HepG2 (cell line): Measurements from ENCODE around the gene TFEB. TPM values are rescaled to one million over a fixed set of nuclear protein-coding genes. Genes with fewer than 3 reads are reported as not detected.

Experiments used
- CBX1 ChIP-seq: IDR thresholded peaks from one replicate; pipeline ENCODE4 v1.6.1; 2016; ENCODE audit warnings: antibody characterized with exemption, low read depth
- FOXP1 ChIP-seq, 2 experiments: fragments of 450-650 bp in 1 of 2; IDR thresholded peaks; 2 replicates each; pipeline ENCODE4 v1.6.1; 2017 to 2018; ENCODE audit warnings: antibody characterized with exemption in 1 of 2
- FUBP1 ChIP-seq: sonication (generic); formaldehyde crosslinking; IDR thresholded peaks from 2 replicates; pipeline ENCODE4 v1.5.1; 2020; ENCODE audit warnings: missing genetic modification reagents, mild to moderate bottlenecking, borderline replicate concordance
- PHF8 ChIP-seq: sonication (generic); formaldehyde crosslinking; IDR thresholded peaks from 2 replicates; pipeline ENCODE4 v1.5.0; 2020; ENCODE audit warnings: missing genetic modification reagents
- RFX5 ChIP-seq: IDR thresholded peaks from 2 replicates; pipeline ENCODE4 v1.6.1; 2011; ENCODE audit warnings: low read depth, low read length, improper control_type of control experiment
- SALL2 ChIP-seq: sonication (generic); formaldehyde crosslinking; IDR thresholded peaks from 2 replicates; pipeline ENCODE4 v1.8.1; 2023; ENCODE audit warnings: mild to moderate bottlenecking, missing genetic modification reagents, inconsistent platforms
- SMC3 ChIP-seq: IDR thresholded peaks from 2 replicates; pipeline ENCODE4 v1.6.1; 2011; ENCODE audit warnings: low read length, improper control_type of control experiment
- SNRNP70 ChIP-seq: fragments of 200-400 bp; formaldehyde crosslinking; IDR thresholded peaks from 2 replicates; pipeline ENCODE4 v1.6.1; 2017; ENCODE audit warnings: mild to moderate bottlenecking, low read depth, low read length, moderate library complexity
- SRSF4 ChIP-seq: fragments of 200-400 bp; formaldehyde crosslinking; IDR thresholded peaks from one replicate; pipeline ENCODE4 v1.6.1; 2018; ENCODE audit warnings: mild to moderate bottlenecking, low read depth, low read length, moderate library complexity; ENCODE audit not compliant: poor library complexity, severe bottlenecking
- TARDBP ChIP-seq: sonication (generic); formaldehyde crosslinking; IDR thresholded peaks from 2 replicates; pipeline ENCODE4 v1.8.0; 2022; ENCODE audit warnings: mild to moderate bottlenecking, missing genetic modification reagents
- TCF12 ChIP-seq, 2 experiments: fragments of 450-650 bp in 1 of 2; sonication (generic) in 1 of 2; formaldehyde crosslinking in 1 of 2; IDR thresholded peaks; 2 replicates each; pipeline versions ENCODE4 v1.6.1 to v1.8.0; 2017 to 2022; ENCODE audit warnings: antibody characterized with exemption in 1 of 2, mild to moderate bottlenecking in 1 of 2, missing genetic modification reagents in 1 of 2, moderate library complexity in 1 of 2
- TEAD3 ChIP-seq: optimal IDR thresholded peaks from 2 replicates; pipeline ENCODE3; 2016; ENCODE audit warnings: borderline replicate concordance
- ZBTB21 ChIP-seq: sonication (generic); formaldehyde crosslinking; IDR thresholded peaks from 2 replicates; pipeline ENCODE4 v1.4.0; 2020; ENCODE audit warnings: missing genetic modification reagents
- ZKSCAN8 ChIP-seq: IDR thresholded peaks from 2 replicates; pipeline ENCODE4 v1.6.1; 2016; ENCODE audit warnings: borderline replicate concordance, missing genetic modification reagents, missing compliant biosample characterization
- ZNF101 ChIP-seq: sonication (generic); formaldehyde crosslinking; IDR thresholded peaks from 2 replicates; pipeline ENCODE4 v1.4.0; 2020; ENCODE audit warnings: mild to moderate bottlenecking, low read depth, missing genetic modification reagents, borderline replicate concordance
- ZNF280D ChIP-seq: sonication (generic); formaldehyde crosslinking; IDR thresholded peaks from 2 replicates; pipeline ENCODE4 v1.5.1; 2020; ENCODE audit warnings: mild to moderate bottlenecking, missing genetic modification reagents
- ZNF33B ChIP-seq: sonication (generic); formaldehyde crosslinking; IDR thresholded peaks from 2 replicates; pipeline ENCODE4 v1.5.1; 2020; ENCODE audit warnings: mild to moderate bottlenecking, missing genetic modification reagents
- ZNF383 ChIP-seq: sonication (generic); formaldehyde crosslinking; IDR thresholded peaks from 2 replicates; pipeline ENCODE4 v1.4.0; 2020; ENCODE audit warnings: missing genetic modification reagents, mild to moderate bottlenecking, borderline replicate concordance
- ZNF7 ChIP-seq: IDR thresholded peaks from 2 replicates; pipeline ENCODE4 v1.6.1; 2016; ENCODE audit warnings: missing biosample characterization, missing genetic modification reagents
- polyA plus RNA-seq, 8 experiments: library from polyadenylated mRNA; depleted of rRNA in 3 of 8; stranded (reverse) in 7 of 8; unstranded in 1 of 8; fragments of >200 nt; fragmentation: Illumina TruSeq in 4 of 8; extraction: Trizol in 4 of 8; gene quantifications; 2 replicates each; pipeline versions ENCODE4 v1.2.1 to v1.2.3, GENCODE V29; 2011 to 2016; ENCODE audit warnings: low read depth in 4 of 8, missing spikeins in 1 of 8, mixed read lengths in 1 of 8; ENCODE audit not compliant: insufficient read depth in 1 of 8
- total RNA-seq, 5 experiments: library from RNA; depleted of rRNA; stranded (reverse); fragments of >200 nt; fragmentation: Illumina TruSeq; extraction: Trizol; gene quantifications; 2 replicates each; pipeline ENCODE4 v1.2.3, GENCODE V29; 2016; ENCODE audit warnings: low read depth in 1 of 5
- TF ChIP-seq, protein P1 (sequence below): sonication (generic); formaldehyde crosslinking; IDR thresholded peaks from 2 replicates; pipeline ENCODE4 v1.5.0; 2020; ENCODE audit warnings: missing genetic modification reagents
- TF ChIP-seq, protein P2 (sequence below): sonication (generic); formaldehyde crosslinking; IDR thresholded peaks from 2 replicates; pipeline ENCODE4 v1.4.0; 2020; ENCODE audit warnings: missing genetic modification reagents

Gene TFEB
- total and polyA plus RNA-seq, 2 of the 13 experiments (the other 11 are each of a cell fraction or from before 2014, with no cell fraction given), result 13.3 to 18.7 TPM

DNA sequence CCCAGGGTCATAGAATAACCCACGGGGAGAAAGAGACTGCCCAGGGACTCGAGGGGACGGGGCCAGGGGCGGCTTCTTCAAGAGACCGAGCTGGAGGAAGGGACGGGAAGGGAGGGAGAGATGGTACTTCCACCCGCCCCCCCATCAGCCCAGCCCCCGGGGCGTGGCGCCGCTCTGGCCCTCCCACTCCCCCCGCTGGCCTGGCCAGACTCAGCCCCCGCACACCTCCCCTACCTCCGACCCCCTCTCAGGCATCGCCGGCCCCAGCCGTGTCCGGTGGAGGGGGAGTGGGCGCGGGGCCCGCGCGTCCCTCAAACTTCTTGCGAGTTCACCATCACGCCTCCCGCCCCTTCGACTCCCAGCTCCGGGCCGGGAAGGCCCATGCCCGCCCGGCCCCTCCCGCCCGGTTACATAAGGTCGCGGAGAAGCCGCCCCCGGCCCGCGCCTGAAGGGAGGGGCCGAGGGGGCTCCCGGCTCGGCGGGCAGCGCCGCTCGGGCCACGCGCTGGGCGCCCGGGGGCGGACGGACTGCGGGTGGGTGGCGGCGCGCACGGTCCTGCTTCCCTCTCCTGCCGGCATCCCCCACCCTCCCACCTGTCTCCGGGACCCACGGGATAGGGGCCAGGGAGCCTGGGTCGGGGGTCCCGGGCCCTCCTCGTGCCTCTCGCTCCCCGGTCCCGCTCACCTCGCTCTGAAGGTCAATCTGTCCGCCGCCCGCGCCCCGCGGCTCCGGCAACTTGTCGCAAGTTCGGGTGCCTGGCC lies 562 bp downstream of the TFEB start (continued):
- no peak for TF ChIP-seq SRSF4
- no peak for TF ChIP-seq TARDBP
- TF ChIP-seq ZNF101 (CRISPR knock-in tag), result no peak
- no peak for TF ChIP-seq ZNF280D (CRISPR knock-in tag)
- TF ChIP-seq ZNF383, result no peak
- TF ChIP-seq, protein P1, sequence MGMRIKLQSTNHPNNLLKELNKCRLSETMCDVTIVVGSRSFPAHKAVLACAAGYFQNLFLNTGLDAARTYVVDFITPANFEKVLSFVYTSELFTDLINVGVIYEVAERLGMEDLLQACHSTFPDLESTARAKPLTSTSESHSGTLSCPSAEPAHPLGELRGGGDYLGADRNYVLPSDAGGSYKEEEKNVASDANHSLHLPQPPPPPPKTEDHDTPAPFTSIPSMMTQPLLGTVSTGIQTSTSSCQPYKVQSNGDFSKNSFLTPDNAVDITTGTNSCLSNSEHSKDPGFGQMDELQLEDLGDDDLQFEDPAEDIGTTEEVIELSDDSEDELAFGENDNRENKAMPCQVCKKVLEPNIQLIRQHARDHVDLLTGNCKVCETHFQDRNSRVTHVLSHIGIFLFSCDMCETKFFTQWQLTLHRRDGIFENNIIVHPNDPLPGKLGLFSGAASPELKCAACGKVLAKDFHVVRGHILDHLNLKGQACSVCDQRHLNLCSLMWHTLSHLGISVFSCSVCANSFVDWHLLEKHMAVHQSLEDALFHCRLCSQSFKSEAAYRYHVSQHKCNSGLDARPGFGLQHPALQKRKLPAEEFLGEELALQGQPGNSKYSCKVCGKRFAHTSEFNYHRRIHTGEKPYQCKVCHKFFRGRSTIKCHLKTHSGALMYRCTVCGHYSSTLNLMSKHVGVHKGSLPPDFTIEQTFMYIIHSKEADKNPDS (CRISPR knock-in tag), result 0 out of 2 replicates have a peak, but pooled peaks have one; percentile 23
- TF ChIP-seq TEAD3 (CRISPR knock-in tag), result peak; percentile 3
- TF ChIP-seq SMC3, result no peak
- TF ChIP-seq CBX1, result no peak
- no peak for TF ChIP-seq ZNF33B (CRISPR knock-in tag)
- no peak for TF ChIP-seq TCF12 (IDR thresholded peaks at IDR 0.05)
- TF ChIP-seq TCF12 (CRISPR knock-in tag; IDR thresholded peaks at IDR 0.05), result no peak
- no peak for TF ChIP-seq ZKSCAN8 (CRISPR knock-in tag)
- TF ChIP-seq RFX5, result no peak
- TF ChIP-seq FUBP1 (CRISPR knock-in tag), result no peak
- TF ChIP-seq ZBTB21, result no peak
- TF ChIP-seq SALL2 (CRISPR knock-in tag), result no peak; the same call in 1 of the 2 replicates
- TF ChIP-seq ZNF7 (CRISPR knock-in tag), result no peak
- TF ChIP-seq FOXP1 (IDR thresholded peaks at IDR 0.05), result no peak
- TF ChIP-seq FOXP1 (CRISPR knock-in tag; IDR thresholded peaks at IDR 0.05), result no peak
- TF ChIP-seq SNRNP70, result no peak
- TF ChIP-seq PHF8 (CRISPR knock-in tag), result peak; percentile 68
- TF ChIP-seq, protein P2, sequence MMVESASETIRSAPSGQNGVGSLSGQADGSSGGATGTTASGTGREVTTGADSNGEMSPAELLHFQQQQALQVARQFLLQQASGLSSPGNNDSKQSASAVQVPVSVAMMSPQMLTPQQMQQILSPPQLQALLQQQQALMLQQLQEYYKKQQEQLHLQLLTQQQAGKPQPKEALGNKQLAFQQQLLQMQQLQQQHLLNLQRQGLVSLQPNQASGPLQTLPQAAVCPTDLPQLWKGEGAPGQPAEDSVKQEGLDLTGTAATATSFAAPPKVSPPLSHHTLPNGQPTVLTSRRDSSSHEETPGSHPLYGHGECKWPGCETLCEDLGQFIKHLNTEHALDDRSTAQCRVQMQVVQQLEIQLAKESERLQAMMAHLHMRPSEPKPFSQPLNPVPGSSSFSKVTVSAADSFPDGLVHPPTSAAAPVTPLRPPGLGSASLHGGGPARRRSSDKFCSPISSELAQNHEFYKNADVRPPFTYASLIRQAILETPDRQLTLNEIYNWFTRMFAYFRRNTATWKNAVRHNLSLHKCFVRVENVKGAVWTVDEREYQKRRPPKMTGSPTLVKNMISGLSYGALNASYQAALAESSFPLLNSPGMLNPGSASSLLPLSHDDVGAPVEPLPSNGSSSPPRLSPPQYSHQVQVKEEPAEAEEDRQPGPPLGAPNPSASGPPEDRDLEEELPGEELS (CRISPR knock-in tag), result peak; percentile 12; the same call in 1 of the 2 replicates
